ENCODE data around the gene HOXB3. TPM values are rescaled to one million over a fixed set of nuclear protein-coding genes. Genes with fewer than 3 reads are reported as not detected.

The HOXB3 gene
- total RNA-seq, 4 donors from 2014 or later, result 37.0 to 89.3 (median 65.4) TPM

DNA sequence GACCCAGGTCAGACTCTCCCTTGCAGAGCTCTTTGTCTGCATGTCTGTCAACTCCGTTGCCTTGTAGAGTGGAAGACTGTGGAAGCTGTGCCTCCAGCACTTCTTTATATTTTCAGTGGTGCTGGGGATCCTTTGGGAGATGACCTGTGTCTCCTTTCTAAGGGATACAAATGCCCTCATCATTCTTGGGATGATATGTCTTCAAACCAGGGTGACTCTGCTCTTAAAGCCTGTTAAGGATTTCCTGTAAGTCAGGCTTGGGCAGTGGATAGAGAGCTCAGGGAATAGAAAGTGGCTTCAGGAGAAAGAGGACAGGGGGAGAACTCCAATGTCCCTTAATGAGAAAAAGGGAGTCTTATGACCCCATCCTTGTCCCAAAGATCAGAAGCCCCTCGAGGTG lies 1.5 kb downstream of the HOXB3 start:
- TF ChIP-seq, protein P1, sequence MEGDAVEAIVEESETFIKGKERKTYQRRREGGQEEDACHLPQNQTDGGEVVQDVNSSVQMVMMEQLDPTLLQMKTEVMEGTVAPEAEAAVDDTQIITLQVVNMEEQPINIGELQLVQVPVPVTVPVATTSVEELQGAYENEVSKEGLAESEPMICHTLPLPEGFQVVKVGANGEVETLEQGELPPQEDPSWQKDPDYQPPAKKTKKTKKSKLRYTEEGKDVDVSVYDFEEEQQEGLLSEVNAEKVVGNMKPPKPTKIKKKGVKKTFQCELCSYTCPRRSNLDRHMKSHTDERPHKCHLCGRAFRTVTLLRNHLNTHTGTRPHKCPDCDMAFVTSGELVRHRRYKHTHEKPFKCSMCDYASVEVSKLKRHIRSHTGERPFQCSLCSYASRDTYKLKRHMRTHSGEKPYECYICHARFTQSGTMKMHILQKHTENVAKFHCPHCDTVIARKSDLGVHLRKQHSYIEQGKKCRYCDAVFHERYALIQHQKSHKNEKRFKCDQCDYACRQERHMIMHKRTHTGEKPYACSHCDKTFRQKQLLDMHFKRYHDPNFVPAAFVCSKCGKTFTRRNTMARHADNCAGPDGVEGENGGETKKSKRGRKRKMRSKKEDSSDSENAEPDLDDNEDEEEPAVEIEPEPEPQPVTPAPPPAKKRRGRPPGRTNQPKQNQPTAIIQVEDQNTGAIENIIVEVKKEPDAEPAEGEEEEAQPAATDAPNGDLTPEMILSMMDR (IDR thresholded peaks at IDR 0.05), result no peak
- TF ChIP-seq POLR2A (IDR thresholded peaks at IDR 0.05), result no peak
- Histone ChIP-seq H3K36me3 (peaks cover 0 to 12% (median 0%) of the 10 kb centered on the region in 3 donors), H3K4me1 (peaks cover 0 to 60% (median 9%) of the 10 kb centered on the region in 4 donors), H3K4me3 (peak overlapping the region in 1 of 4 donors; percentile 66), H3K27me3 (no peaks in the 10 kb centered on the region), H3K27ac (peak overlapping the region; percentile 11 to 92 (median 54)), H3K9me3 (no peaks in the 10 kb centered on the region)
- no peak for DNase-seq

- peak in 1 of 3 donors; percentile 45 for DNase-seq
- H3K36me3 ChIP-seq, result peaks cover 0 to 12% (median 0%) of the 10 kb centered on the region in 3 donors
- TF ChIP-seq POLR2A (IDR thresholded peaks at IDR 0.05), result peak in 1 of 2 donors; percentile 1
- TF ChIP-seq, protein P1 (IDR thresholded peaks at IDR 0.05), result no peak
- H3K9me3 ChIP-seq, result no peaks in the 10 kb centered on the region
- H3K4me3 ChIP-seq, result peak overlapping the region in 2 of 4 donors; percentile 10 to 66
- H3K27ac ChIP-seq, result peak overlapping the region; percentile 11 to 92 (median 54)
- H3K4me1 ChIP-seq, result peaks cover 0 to 64% (median 7%) of the 10 kb centered on the region in 4 donors
- H3K27me3 ChIP-seq, result no peaks in the 10 kb centered on the region
These were observed 2.0 kb downstream of the HOXB3 start for GRCh38 chr17:48588074-48588415.

DNA sequence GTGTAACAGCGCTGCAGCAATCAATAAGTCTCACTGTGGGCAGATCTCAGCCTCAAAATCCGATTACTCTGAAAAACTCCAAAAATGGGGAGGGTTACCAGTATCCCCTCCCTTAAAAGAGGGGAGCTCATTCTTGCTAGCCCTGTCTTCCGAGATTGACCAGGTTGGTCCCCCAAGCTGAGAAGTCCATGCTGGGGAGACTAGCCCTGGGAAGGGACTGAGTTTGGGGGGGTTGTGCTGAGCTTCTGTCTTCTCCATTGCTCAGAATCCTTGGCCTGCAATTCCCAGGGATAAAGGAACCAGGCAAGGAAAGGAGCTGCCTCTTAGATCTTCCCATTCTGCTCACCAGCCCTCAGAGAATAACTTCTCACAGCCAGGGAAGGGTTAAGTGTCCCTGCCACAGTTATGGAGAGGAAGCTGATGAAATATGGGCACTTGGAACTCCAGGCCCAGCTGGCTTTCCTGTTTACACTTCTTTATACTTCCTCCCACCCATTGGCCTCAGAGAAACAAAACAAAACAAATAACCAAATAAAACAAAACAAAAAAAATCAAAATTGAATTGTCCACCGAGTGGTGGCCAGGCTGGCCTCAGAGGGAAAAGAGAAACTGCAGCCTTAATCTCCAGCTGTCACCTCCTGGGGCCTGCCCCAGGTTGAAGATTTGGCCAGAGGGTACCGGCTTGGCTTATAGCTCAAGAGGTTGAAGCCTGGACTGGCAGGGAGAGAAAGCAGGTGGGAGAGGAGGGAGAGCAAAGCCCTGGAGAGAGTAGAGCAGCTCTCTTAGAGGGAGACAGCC lies 2.6 kb downstream of the HOXB3 start:
- Histone ChIP-seq H3K36me3 (peaks cover 0 to 12% (median 0%) of the 10 kb centered on the region in 3 donors), H3K27ac (peak overlapping the region; percentile 20 to 92 (median 74)), H3K4me3 (peak overlapping the region in 1 of 4 donors; percentile 66), H3K9me3 (no peaks in the 10 kb centered on the region), H3K27me3 (no peaks in the 10 kb centered on the region), H3K4me1 (peaks cover 0 to 64% (median 6%) of the 10 kb centered on the region in 4 donors)
- peak in 1 of 2 donors; percentile 8 for TF ChIP-seq POLR2A (IDR thresholded peaks at IDR 0.05)
- TF ChIP-seq, protein P1 (IDR thresholded peaks at IDR 0.05), result no peak
- peak in 2 of 3 donors; percentile 45 to 50 for DNase-seq

DNA sequence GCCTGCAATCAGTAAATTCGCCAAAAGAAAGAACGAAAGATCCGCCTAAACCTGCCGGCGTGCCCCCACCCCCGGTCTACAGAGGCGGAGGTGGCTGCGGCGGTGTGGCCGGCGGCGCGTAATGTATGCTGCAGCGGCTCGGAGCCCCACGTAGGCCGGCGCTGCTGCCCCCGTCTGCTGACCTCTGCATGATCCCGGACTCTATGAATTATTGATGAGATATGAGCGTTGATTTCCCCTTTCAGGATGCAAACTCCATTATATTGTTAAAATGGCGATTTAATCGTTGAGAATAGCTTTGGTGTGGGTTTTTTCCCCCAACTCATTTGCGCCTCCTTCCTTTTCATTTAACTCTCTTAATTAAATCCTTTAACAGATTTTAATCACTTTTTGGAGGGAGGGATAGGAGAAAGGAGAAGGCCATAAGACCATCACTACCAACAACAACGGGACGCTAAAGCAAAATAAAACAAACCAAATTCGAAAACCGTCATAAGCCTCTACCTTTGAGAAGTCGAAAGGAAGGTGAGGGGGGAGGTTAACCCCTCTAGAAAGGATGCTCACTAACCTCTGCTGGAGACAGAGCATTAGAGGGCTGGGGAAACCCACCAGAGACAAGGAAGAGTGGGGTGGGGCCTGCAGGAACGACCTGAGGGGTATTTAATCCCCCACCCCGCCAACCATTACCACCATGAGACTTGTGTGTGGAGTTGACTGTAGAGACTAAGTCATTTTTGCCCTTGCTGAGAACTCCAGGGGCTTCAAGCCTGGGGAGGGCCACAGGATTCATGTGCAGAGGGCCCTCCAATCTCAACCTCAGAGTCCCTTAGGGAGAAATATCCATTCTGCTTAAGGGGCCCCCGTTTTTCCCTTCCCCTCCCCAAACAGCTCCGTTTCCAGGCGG lies 3.4 kb downstream of the HOXB3 start:
- peak in 1 of 3 donors; percentile 61 for DNase-seq
- H3K36me3 ChIP-seq, result peaks cover 0 to 8% (median 0%) of the 10 kb centered on the region in 3 donors
- H3K9me3 ChIP-seq, result no peaks in the 10 kb centered on the region
- peak overlapping the region; percentile 40 to 66 (median 54) for H3K4me3 ChIP-seq
- peak overlapping the region; percentile 58 to 92 (median 74) for H3K27ac ChIP-seq
- peaks cover 0 to 69% (median 5%) of the 10 kb centered on the region in 4 donors for H3K4me1 ChIP-seq
- H3K27me3 ChIP-seq, result no peaks in the 10 kb centered on the region
- TF ChIP-seq, protein P1 (IDR thresholded peaks at IDR 0.05), result no peak
- no peak for TF ChIP-seq POLR2A (IDR thresholded peaks at IDR 0.05)

DNA sequence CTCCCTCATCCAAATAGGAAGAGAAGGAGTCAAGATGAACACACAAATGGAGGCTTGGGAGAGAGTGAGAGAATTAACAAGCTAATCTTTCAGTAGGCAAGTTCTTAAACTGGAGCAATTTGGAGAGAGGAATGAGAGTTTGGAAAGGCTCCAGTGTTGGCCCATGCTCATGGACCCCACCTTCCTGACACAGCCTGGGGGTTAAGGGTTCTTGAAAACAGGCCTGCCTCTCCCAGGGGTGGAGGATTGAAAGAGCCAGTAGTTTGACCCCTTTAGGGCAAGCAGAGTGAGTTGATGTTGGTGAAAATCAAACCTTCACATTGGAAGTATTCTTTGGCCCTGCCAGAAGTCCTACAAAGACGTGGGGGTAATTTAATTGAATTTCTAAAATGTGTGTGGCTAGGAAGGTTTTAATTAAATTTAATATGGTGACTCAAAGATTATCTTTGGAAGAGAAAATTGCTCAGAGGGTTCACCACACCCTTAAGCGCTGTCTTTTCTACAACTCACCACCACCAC lies 5.8 kb downstream of the HOXB3 start:
- TF ChIP-seq POLR2A (IDR thresholded peaks at IDR 0.05), result no peak
- TF ChIP-seq, protein P1 (IDR thresholded peaks at IDR 0.05), result no peak
- Histone ChIP-seq H3K9me3 (no peaks in the 10 kb centered on the region), H3K27ac (peak overlapping the region in 2 of 4 donors; percentile 89 to 92), H3K4me3 (no peak overlapping the region), H3K4me1 (peaks cover 0 to 62% (median 5%) of the 10 kb centered on the region in 4 donors), H3K27me3 (no peaks in the 10 kb centered on the region), H3K36me3 (no peaks in the 10 kb centered on the region)
- DNase-seq, result no peak

Measured in Peyer's patch (tissue), 4 donors.